ENCODE results near the gene HSDL1. TPM values are rescaled to one million over a fixed set of nuclear protein-coding genes. Genes with fewer than 3 reads are reported as not detected.

The HSDL1 gene
- total and polyA plus RNA-seq, 9 donors, result 14.8 to 20.3 (median 17.1) TPM

DNA sequence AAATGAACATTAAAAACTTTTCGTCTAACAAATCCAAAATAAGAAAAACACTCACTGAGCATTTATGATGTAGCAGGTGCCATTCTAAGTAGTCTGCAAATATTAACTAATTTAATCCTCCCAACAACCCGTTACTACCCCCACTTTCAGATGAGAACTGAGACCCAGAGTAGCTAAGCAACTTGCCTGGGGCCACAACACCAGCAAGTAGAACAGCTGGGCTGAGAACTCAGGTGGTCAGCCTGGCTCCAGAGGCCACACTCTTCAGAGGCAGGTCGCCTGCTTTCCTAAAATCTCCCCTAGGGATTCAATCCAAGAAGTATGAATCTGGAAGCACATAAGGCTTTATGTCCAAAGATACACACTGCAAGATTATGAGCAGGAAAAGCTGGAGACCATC lies 34.5 kb downstream of the HSDL1 start:
- DNase-seq, result no peak
- H3K9me3 ChIP-seq (replicated peaks; ENCODE audit: control insufficient read depth, low read depth, low read length), result no peaks in the 10 kb centered on the region
- H3K36me3 ChIP-seq (ENCODE audit: control insufficient read depth, insufficient read depth, low read length), result peaks cover 26% of the 10 kb centered on the region
- H3K4me3 ChIP-seq (ENCODE audit: low read length), result no peak overlapping the region
- no peaks in the 10 kb centered on the region for H3K27me3 ChIP-seq (ENCODE audit: control insufficient read depth, insufficient read depth, low read length)
- 50% methylated on average over 1 of the region's 3 CpGs for WGBS (ENCODE audit: insufficient coverage)
- no peak overlapping the region for H3K27ac ChIP-seq (ENCODE audit: low read length)
- peaks cover 2% of the 10 kb centered on the region for H3K4me1 ChIP-seq (ENCODE audit: control insufficient read depth, insufficient read depth, low read length)

- no peak overlapping the region for H3K27ac ChIP-seq (ENCODE audit: low read length)
- no peaks in the 10 kb centered on the region for H3K9me3 ChIP-seq (replicated peaks; ENCODE audit: control insufficient read depth, low read depth, low read length)
- H3K27me3 ChIP-seq (ENCODE audit: control insufficient read depth, insufficient read depth, low read length), result no peaks in the 10 kb centered on the region
- WGBS (ENCODE audit: insufficient coverage), result no CpG with 5 or more reads among the region's 6 CpGs
- H3K4me3 ChIP-seq (ENCODE audit: low read length), result no peak overlapping the region
- H3K36me3 ChIP-seq (ENCODE audit: control insufficient read depth, insufficient read depth, low read length), result peaks cover 26% of the 10 kb centered on the region
- no peak for DNase-seq
- H3K4me1 ChIP-seq (ENCODE audit: control insufficient read depth, insufficient read depth, low read length), result no peaks in the 10 kb centered on the region
Measured at GRCh38 chr16:84109598-84110335, 35.2 kb downstream of the HSDL1 start.

DNA sequence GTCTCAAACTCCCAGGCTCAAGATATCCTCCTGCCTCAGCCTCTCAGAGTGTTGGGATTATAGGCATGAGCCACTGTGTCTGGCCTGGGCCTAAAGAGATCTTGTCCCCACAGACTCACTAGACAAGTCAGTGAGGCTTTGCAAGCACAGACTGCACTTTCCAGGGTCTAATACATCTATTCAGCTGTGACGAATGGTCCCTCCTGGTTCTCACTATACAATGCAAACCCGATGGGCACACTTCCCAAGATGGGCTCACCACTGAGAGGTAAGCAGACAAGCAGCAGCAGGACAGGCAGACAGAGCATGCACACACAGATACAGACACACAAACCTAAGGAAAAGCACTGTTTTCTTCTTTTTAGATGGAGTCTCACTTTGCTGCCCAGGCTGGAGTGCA lies 37.1 kb downstream of the HSDL1 start:
- Histone ChIP-seq H3K27ac (ENCODE audit: low read length) (no peak overlapping the region), H3K27me3 (ENCODE audit: control insufficient read depth, insufficient read depth, low read length) (no peaks in the 10 kb centered on the region), H3K4me1 (ENCODE audit: control insufficient read depth, insufficient read depth, low read length) (no peaks in the 10 kb centered on the region), H3K36me3 (ENCODE audit: control insufficient read depth, insufficient read depth, low read length) (peaks cover 26% of the 10 kb centered on the region), H3K9me3 (replicated peaks; ENCODE audit: control insufficient read depth, low read depth, low read length) (no peaks in the 10 kb centered on the region), H3K4me3 (ENCODE audit: low read length) (no peak overlapping the region)
- WGBS (ENCODE audit: insufficient coverage), result 75% methylated on average over 2 of the region's 2 CpGs
- no peak for DNase-seq

GRCh38 chr16:84105948-84106740 lies 38.8 kb downstream of the HSDL1 start:
- 74% methylated on average over 8 of the region's 13 CpGs for WGBS (ENCODE audit: insufficient coverage)
- H3K36me3 ChIP-seq (ENCODE audit: control insufficient read depth, insufficient read depth, low read length), result peaks cover 31% of the 10 kb centered on the region

GRCh38 chr16:84105301-84105815 lies 39.6 kb downstream of the HSDL1 start:
- Histone ChIP-seq H3K9me3 (replicated peaks; ENCODE audit: control insufficient read depth, low read depth, low read length) (no peaks in the 10 kb centered on the region), H3K36me3 (ENCODE audit: control insufficient read depth, insufficient read depth, low read length) (peaks cover 25% of the 10 kb centered on the region), H3K27me3 (ENCODE audit: control insufficient read depth, insufficient read depth, low read length) (no peaks in the 10 kb centered on the region), H3K27ac (ENCODE audit: low read length) (no peak overlapping the region), H3K4me3 (ENCODE audit: low read length) (no peak overlapping the region), H3K4me1 (ENCODE audit: control insufficient read depth, insufficient read depth, low read length) (no peaks in the 10 kb centered on the region)
- no peak for DNase-seq
- 72% methylated on average over 7 of the region's 12 CpGs for WGBS (ENCODE audit: insufficient coverage)

More at GRCh38 chr16:84105948-84106740, 38.8 kb downstream of the HSDL1 start:
- H3K4me1 ChIP-seq (ENCODE audit: control insufficient read depth, insufficient read depth, low read length), result no peaks in the 10 kb centered on the region
- no peak overlapping the region for H3K4me3 ChIP-seq (ENCODE audit: low read length)
- no peak for DNase-seq
- no peaks in the 10 kb centered on the region for H3K27me3 ChIP-seq (ENCODE audit: control insufficient read depth, insufficient read depth, low read length)
- H3K9me3 ChIP-seq (replicated peaks; ENCODE audit: control insufficient read depth, low read depth, low read length), result no peaks in the 10 kb centered on the region
- no peak overlapping the region for H3K27ac ChIP-seq (ENCODE audit: low read length)

DNA sequence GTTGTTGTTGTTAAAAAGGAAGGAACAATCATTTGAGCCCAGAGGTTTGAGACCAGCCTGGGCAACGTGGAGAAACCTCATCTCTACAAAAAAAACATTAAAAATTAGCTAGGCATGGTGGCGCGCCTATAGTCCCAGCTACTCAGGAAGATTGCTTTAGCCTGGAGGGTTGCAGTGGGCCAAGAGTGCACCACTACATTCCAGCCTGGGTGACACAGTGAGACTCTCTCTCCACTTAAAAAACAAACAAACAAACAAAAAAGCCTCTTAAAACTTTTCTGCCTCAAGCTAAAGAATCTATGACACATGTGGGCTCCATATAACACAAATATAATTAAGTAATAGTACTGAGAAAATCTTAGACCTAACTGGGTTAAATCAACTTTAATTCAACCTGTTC lies 40.7 kb downstream of the HSDL1 start:
- no peaks in the 10 kb centered on the region for H3K27me3 ChIP-seq (ENCODE audit: control insufficient read depth, insufficient read depth, low read length)
- no peaks in the 10 kb centered on the region for H3K4me1 ChIP-seq (ENCODE audit: control insufficient read depth, insufficient read depth, low read length)
- H3K36me3 ChIP-seq (ENCODE audit: control insufficient read depth, insufficient read depth, low read length), result peaks cover 30% of the 10 kb centered on the region
- no CpG with 5 or more reads among the region's 3 CpGs for WGBS (ENCODE audit: insufficient coverage)
- no peak overlapping the region for H3K27ac ChIP-seq (ENCODE audit: low read length)
- H3K9me3 ChIP-seq (replicated peaks; ENCODE audit: control insufficient read depth, low read depth, low read length), result no peaks in the 10 kb centered on the region
- H3K4me3 ChIP-seq (ENCODE audit: low read length), result no peak overlapping the region
- DNase-seq, result no peak

GRCh38 chr16:84103678-84104077 lies 41.3 kb downstream of the HSDL1 start:
- DNase-seq, result no peak
- no peak overlapping the region for H3K4me3 ChIP-seq (ENCODE audit: low read length)
- no peaks in the 10 kb centered on the region for H3K9me3 ChIP-seq (replicated peaks; ENCODE audit: control insufficient read depth, low read depth, low read length)
- no peak overlapping the region for H3K27ac ChIP-seq (ENCODE audit: low read length)
- WGBS (ENCODE audit: insufficient coverage), result 70% methylated on average over 2 of the region's 5 CpGs
- H3K4me1 ChIP-seq (ENCODE audit: control insufficient read depth, insufficient read depth, low read length), result no peaks in the 10 kb centered on the region
- peaks cover 33% of the 10 kb centered on the region for H3K36me3 ChIP-seq (ENCODE audit: control insufficient read depth, insufficient read depth, low read length)
- H3K27me3 ChIP-seq (ENCODE audit: control insufficient read depth, insufficient read depth, low read length), result no peaks in the 10 kb centered on the region

DNA sequence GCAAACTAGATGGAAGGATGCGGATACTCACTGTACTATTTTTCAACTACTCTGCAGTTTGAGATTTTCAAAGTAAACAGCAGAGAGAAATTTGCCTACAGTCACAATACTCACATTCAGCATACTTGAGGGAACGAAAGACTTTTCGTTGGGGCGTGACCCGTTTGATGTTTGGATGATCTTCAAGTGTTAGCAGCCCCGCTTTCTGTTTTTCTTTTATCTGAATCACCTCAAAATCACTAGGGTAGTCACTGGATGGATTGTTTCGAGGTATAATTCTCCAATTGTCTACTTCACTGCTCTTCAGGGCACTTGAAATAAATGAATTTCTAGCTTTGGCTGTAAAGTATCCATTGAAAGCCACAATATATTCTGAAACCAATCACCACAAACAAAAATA lies 46.0 kb downstream of the HSDL1 start:
- no peak for DNase-seq
- WGBS (ENCODE audit: insufficient coverage), result 100% methylated on average over 4 of the region's 7 CpGs
- no peak overlapping the region for H3K27ac ChIP-seq (ENCODE audit: low read length)
- no peaks in the 10 kb centered on the region for H3K27me3 ChIP-seq (ENCODE audit: control insufficient read depth, insufficient read depth, low read length)
- H3K4me3 ChIP-seq (ENCODE audit: low read length), result no peak overlapping the region
- H3K4me1 ChIP-seq (ENCODE audit: control insufficient read depth, insufficient read depth, low read length), result no peaks in the 10 kb centered on the region
- H3K9me3 ChIP-seq (replicated peaks; ENCODE audit: control insufficient read depth, low read depth, low read length), result no peaks in the 10 kb centered on the region
- H3K36me3 ChIP-seq (ENCODE audit: control insufficient read depth, insufficient read depth, low read length), result peaks cover 31% of the 10 kb centered on the region

DNA sequence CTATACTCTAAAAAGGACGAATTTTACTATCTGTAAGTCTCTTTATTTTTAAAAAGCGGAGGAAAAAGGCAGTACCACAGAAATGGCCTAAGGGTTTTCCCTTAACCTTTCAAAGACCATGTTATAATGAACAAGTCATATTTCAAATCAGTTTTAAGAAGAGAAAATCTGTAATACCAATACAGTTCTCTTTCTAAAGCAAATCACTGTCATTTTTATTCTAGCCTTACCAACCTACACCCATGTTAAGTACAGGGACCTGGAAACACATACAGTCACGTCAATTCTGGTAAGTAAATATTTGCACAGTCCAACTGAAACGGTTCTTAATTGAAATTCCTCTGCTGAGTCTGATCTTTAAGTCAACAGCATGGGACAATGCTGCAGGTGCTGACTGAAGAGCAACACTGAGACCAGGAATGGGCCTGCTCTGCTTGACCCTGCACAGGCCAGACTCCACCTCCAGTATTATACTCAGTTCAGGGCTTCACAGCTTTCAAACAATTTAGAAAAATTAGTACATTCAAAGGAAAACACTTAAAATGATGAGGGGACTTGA lies 48.5 kb downstream of the HSDL1 start:
- Histone ChIP-seq H3K36me3 (ENCODE audit: control insufficient read depth, insufficient read depth, low read length) (peaks cover 47% of the 10 kb centered on the region), H3K27me3 (ENCODE audit: control insufficient read depth, insufficient read depth, low read length) (no peaks in the 10 kb centered on the region), H3K9me3 (replicated peaks; ENCODE audit: control insufficient read depth, low read depth, low read length) (no peaks in the 10 kb centered on the region), H3K4me1 (ENCODE audit: control insufficient read depth, insufficient read depth, low read length) (no peaks in the 10 kb centered on the region), H3K27ac (ENCODE audit: low read length) (no peak overlapping the region), H3K4me3 (ENCODE audit: low read length) (no peak overlapping the region)
- WGBS (ENCODE audit: insufficient coverage), result 83% methylated on average over 2 of the region's 4 CpGs
- DNase-seq, result no peak

DNA sequence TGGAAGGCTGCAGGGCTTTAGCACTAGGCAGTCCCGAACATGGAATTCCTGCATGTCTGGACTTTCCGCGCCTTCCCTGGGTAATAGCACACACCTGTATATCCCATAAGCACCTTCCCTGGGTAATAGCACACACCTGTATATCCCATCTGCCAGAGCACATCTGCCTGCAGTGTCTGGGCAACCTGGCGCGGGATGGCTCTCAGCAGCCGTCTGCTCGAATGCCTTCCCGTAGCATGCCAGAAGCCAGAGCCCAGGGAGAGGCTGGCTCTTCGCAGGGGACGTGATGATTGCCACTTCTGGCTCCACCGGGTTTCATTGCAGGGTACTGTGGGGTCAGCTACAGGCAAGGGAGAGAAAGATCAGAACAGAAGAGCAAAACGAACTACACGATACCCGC lies 49.5 kb downstream of the HSDL1 start:
- Histone ChIP-seq H3K4me3 (ENCODE audit: low read length) (no peak overlapping the region), H3K9me3 (replicated peaks; ENCODE audit: control insufficient read depth, low read depth, low read length) (no peaks in the 10 kb centered on the region), H3K27me3 (ENCODE audit: control insufficient read depth, insufficient read depth, low read length) (no peaks in the 10 kb centered on the region), H3K4me1 (ENCODE audit: control insufficient read depth, insufficient read depth, low read length) (no peaks in the 10 kb centered on the region), H3K27ac (ENCODE audit: low read length) (no peak overlapping the region), H3K36me3 (ENCODE audit: control insufficient read depth, insufficient read depth, low read length) (peaks cover 52% of the 10 kb centered on the region)
- DNase-seq, result no peak
- WGBS (ENCODE audit: insufficient coverage), result 94% methylated on average over 6 of the region's 14 CpGs

All from muscle of leg (tissue), 11 donors.